Measurements from ENCODE around the gene CACNA2D3. TPM values are rescaled to one million over a fixed set of nuclear protein-coding genes. Genes with fewer than 3 reads are reported as not detected.

Gene CACNA2D3
- total RNA-seq, 2 donors from 2014 or later, result 0.97 TPM; not detected in 1

GRCh38 chr3:54202651-54203248 lies 80.4 kb downstream of the CACNA2D3 start:
- no peak for DNase-seq
- H3K27me3 ChIP-seq (ENCODE audit: control insufficient read depth, insufficient read depth, low read length, poor library complexity, severe bottlenecking), result no peaks in the 10 kb centered on the region
- H3K27ac ChIP-seq (ENCODE audit: low read depth, low read length), result no peak overlapping the region
- H3K36me3 ChIP-seq (ENCODE audit: control insufficient read depth, insufficient read depth, low read length), result no peaks in the 10 kb centered on the region
- WGBS, 2 experiments (ENCODE audit: insufficient coverage in 1 of 2, insufficient read length in 1 of 2), result 73 to 96% methylated on average over 3 to 5 of the region's 5 CpGs
- no peaks in the 10 kb centered on the region for H3K27me3 Mint-ChIP-seq (ENCODE audit: insufficient read depth)
- H3K4me1 ChIP-seq (ENCODE audit: control insufficient read depth, insufficient read depth, low read length), result no peaks in the 10 kb centered on the region
- H3K4me3 Mint-ChIP-seq, result no peak overlapping the region
- no peak overlapping the region for H3K4me3 ChIP-seq (ENCODE audit: low read length)
- H3K9me3 Mint-ChIP-seq, result no peaks in the 10 kb centered on the region
- no peak for TF ChIP-seq CTCF (conservative IDR thresholded peaks at IDR 0.05)
- peaks cover 3% of the 10 kb centered on the region for H3K4me1 Mint-ChIP-seq
- H3K9ac ChIP-seq (ENCODE audit: extremely low read depth, low read length, poor library complexity, severe bottlenecking), result no peak overlapping the region
- no peaks in the 10 kb centered on the region for H3K36me3 Mint-ChIP-seq (ENCODE audit: low read depth)
- H3K27ac Mint-ChIP-seq, result no peak overlapping the region
- H3K9me3 ChIP-seq (ENCODE audit: control insufficient read depth, low read length), result no peaks in the 10 kb centered on the region

- WGBS, 2 experiments (ENCODE audit: insufficient coverage in 1 of 2, insufficient read length in 1 of 2), result 85 to 88% methylated on average over 1 of the region's 1 CpG
- Mint-ChIP-seq H3K9me3 (no peaks in the 10 kb centered on the region), H3K36me3 (ENCODE audit: low read depth) (no peaks in the 10 kb centered on the region), H3K27ac (no peak overlapping the region), H3K4me1 (peaks cover 1% of the 10 kb centered on the region), H3K27me3 (ENCODE audit: insufficient read depth) (no peaks in the 10 kb centered on the region), H3K4me3 (no peak overlapping the region)
- Histone ChIP-seq H3K27ac (ENCODE audit: low read depth, low read length) (no peak overlapping the region), H3K4me1 (ENCODE audit: control insufficient read depth, insufficient read depth, low read length) (no peaks in the 10 kb centered on the region), H3K9me3 (ENCODE audit: control insufficient read depth, low read length) (peaks cover under 1% of the 10 kb centered on the region), H3K36me3 (ENCODE audit: control insufficient read depth, insufficient read depth, low read length) (no peaks in the 10 kb centered on the region), H3K4me3 (ENCODE audit: low read length) (no peak overlapping the region), H3K27me3 (ENCODE audit: control insufficient read depth, insufficient read depth, low read length, poor library complexity, severe bottlenecking) (no peaks in the 10 kb centered on the region), H3K9ac (ENCODE audit: extremely low read depth, low read length, poor library complexity, severe bottlenecking) (no peak overlapping the region)
- DNase-seq, result peak; percentile 67
- TF ChIP-seq CTCF (conservative IDR thresholded peaks at IDR 0.05), result no peak
These were observed 84.5 kb downstream of the CACNA2D3 start for GRCh38 chr3:54206874-54207273.

- H3K4me3 Mint-ChIP-seq, result no peak overlapping the region
- H3K27ac Mint-ChIP-seq, result no peak overlapping the region
- Histone ChIP-seq H3K9me3 (ENCODE audit: control insufficient read depth, low read length) (peaks cover 6% of the 10 kb centered on the region), H3K4me1 (ENCODE audit: control insufficient read depth, insufficient read depth, low read length) (no peaks in the 10 kb centered on the region), H3K9ac (ENCODE audit: extremely low read depth, low read length, poor library complexity, severe bottlenecking) (no peak overlapping the region), H3K36me3 (ENCODE audit: control insufficient read depth, insufficient read depth, low read length) (no peaks in the 10 kb centered on the region), H3K27me3 (ENCODE audit: control insufficient read depth, insufficient read depth, low read length, poor library complexity, severe bottlenecking) (no peaks in the 10 kb centered on the region), H3K27ac (ENCODE audit: low read depth, low read length) (no peak overlapping the region), H3K4me3 (ENCODE audit: low read length) (no peak overlapping the region)
- H3K4me1 Mint-ChIP-seq, result peaks cover 1% of the 10 kb centered on the region
- H3K27me3 Mint-ChIP-seq (ENCODE audit: insufficient read depth), result peaks cover 2% of the 10 kb centered on the region
- no peak for DNase-seq
- peaks cover 3% of the 10 kb centered on the region for H3K9me3 Mint-ChIP-seq
- 100% methylated on average over 1 of the region's 1 CpG; no CpG with 5 or more reads in 1 of the 2 experiments for WGBS, 2 experiments (ENCODE audit: insufficient coverage in 1 of 2, insufficient read length in 1 of 2)
- no peaks in the 10 kb centered on the region for H3K36me3 Mint-ChIP-seq (ENCODE audit: low read depth)
- TF ChIP-seq CTCF (conservative IDR thresholded peaks at IDR 0.05), result no peak
These were observed 88.7 kb downstream of the CACNA2D3 start for GRCh38 chr3:54211097-54211496.

Data from endodermal cell (in vitro differentiated cells).